Tibial nerve (tissue), 4 donors: Measurements from ENCODE around the gene SEMA3G. TPM values are rescaled to one million over a fixed set of nuclear protein-coding genes. Genes with fewer than 3 reads are reported as not detected.
A peak's percentile ranks its signal among the peaks of the same experiment; 100 is the strongest.

Source experiments
- DNase-seq, 2 donors: peaks; one replicate each; pipeline ENCODE4 v3.0.0-alpha.2; 2019; ENCODE audit warnings: low spot score in 2 of 2
- H3K27ac ChIP-seq, 4 donors: fragments of 200-600 bp; sonication (generic) in 3 of 4; one replicate each; pipeline ENCODE4 v1.5.1; 2017 to 2019; ENCODE audit warnings: mild to moderate bottlenecking in 1 of 4
- H3K27me3 ChIP-seq, 2 donors: fragments of 200-600 bp; sonication (generic) in 1 of 2; one replicate each; pipeline versions ENCODE4 v1.5.1 to v1.6.0; 2017 to 2019
- H3K36me3 ChIP-seq, 3 donors: fragments of 200-600 bp; sonication (generic); one replicate each; pipeline ENCODE4 v1.5.1; 2018 to 2019
- H3K4me1 ChIP-seq, 4 donors: fragments of 200-600 bp; sonication (generic) in 3 of 4; one replicate each; pipeline ENCODE4 v1.5.1; 2017 to 2019
- H3K4me3 ChIP-seq, 4 donors: fragments of 200-600 bp; sonication (generic) in 3 of 4; one replicate each; pipeline ENCODE4 v1.5.1; 2017 to 2019; ENCODE audit warnings: mild to moderate bottlenecking in 1 of 4, moderate library complexity in 1 of 4
- H3K9me3 ChIP-seq, 4 donors: fragments of 200-600 bp; sonication (generic) in 3 of 4; one replicate each; pipeline ENCODE4 v1.5.1; 2017 to 2019
- EP300 ChIP-seq, 2 donors: sonication (generic); formaldehyde crosslinking; IDR thresholded peaks; one replicate each; pipeline ENCODE4 v1.6.1; 2017; ENCODE audit warnings: antibody characterized with exemption in 2 of 2, mild to moderate bottlenecking in 1 of 2
- POLR2A ChIP-seq, 2 donors: fragments of 450-650 bp; IDR thresholded peaks; one replicate each; pipeline ENCODE4 v1.6.1; 2017; ENCODE audit warnings: antibody characterized with exemption in 2 of 2, mild to moderate bottlenecking in 2 of 2, moderate library complexity in 2 of 2
- WGBS, 2 donors: methylation state at CpG; one replicate each; pipeline ENCODE4 v1.1.5; 2018; 5-methylcytosine and 5-hydroxymethylcytosine counted together
- total RNA-seq, 4 donors: library from RNA; depleted of rRNA; stranded (reverse); fragments of >200 nt; gene quantifications; one replicate each; pipeline ENCODE4 v1.1.0, GENCODE V29; 2016
- TF ChIP-seq, protein P1 (sequence below), 5 experiments: fragments of 200-600 bp in 3 of 5; fragments of 450-650 bp in 2 of 5; sonication (generic) in 3 of 5; IDR thresholded peaks; one replicate each; pipeline ENCODE4 v1.5.1; 2016 to 2019; ENCODE audit warnings: antibody characterized with exemption in 5 of 5, mild to moderate bottlenecking in 3 of 5, moderate library complexity in 2 of 5

SEMA3G gene
- total RNA-seq, 4 donors from 2014 or later = 11.5 to 67.5 (median 32.7) TPM

DNA sequence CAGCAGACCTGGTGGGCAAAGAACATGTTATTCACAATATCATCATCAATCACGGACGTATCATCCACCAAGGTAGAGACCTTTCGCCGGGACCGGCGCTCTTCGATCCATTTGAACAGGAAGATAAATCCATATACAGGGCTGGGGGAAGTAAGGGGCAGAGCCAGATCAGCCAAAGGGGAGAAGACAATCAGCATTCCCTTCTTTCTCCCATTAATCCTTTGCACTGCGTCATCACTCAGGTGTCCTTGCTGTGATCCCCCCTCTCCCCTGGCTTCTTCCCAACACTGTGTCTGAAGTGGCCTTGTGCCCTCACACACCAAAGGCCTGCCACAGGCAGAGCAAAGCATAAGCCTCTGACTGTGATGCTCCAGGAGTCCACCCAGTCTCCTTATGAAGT, 36.4 kb downstream of the SEMA3G start:
- peak overlapping the region in 1 of 4 donors; percentile 98 for H3K4me3 ChIP-seq
- H3K27ac ChIP-seq = no peak overlapping the region
- DNase-seq = no peak
- TF ChIP-seq POLR2A (IDR thresholded peaks at IDR 0.05) = no peak
- no peak for TF ChIP-seq EP300 (IDR thresholded peaks at IDR 0.05)
- TF ChIP-seq, protein P1, sequence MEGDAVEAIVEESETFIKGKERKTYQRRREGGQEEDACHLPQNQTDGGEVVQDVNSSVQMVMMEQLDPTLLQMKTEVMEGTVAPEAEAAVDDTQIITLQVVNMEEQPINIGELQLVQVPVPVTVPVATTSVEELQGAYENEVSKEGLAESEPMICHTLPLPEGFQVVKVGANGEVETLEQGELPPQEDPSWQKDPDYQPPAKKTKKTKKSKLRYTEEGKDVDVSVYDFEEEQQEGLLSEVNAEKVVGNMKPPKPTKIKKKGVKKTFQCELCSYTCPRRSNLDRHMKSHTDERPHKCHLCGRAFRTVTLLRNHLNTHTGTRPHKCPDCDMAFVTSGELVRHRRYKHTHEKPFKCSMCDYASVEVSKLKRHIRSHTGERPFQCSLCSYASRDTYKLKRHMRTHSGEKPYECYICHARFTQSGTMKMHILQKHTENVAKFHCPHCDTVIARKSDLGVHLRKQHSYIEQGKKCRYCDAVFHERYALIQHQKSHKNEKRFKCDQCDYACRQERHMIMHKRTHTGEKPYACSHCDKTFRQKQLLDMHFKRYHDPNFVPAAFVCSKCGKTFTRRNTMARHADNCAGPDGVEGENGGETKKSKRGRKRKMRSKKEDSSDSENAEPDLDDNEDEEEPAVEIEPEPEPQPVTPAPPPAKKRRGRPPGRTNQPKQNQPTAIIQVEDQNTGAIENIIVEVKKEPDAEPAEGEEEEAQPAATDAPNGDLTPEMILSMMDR (IDR thresholded peaks at IDR 0.05) = no peak
- 92% methylated on average over 8 of the region's 8 CpGs for WGBS, 2 donors
- peaks cover 0 to 62% (median 34%) of the 10 kb centered on the region in 4 donors for H3K4me1 ChIP-seq
- no peaks in the 10 kb centered on the region for H3K9me3 ChIP-seq
- no peaks in the 10 kb centered on the region for H3K27me3 ChIP-seq
- H3K36me3 ChIP-seq = peaks cover 0 to 52% (median 28%) of the 10 kb centered on the region in 3 donors

DNA sequence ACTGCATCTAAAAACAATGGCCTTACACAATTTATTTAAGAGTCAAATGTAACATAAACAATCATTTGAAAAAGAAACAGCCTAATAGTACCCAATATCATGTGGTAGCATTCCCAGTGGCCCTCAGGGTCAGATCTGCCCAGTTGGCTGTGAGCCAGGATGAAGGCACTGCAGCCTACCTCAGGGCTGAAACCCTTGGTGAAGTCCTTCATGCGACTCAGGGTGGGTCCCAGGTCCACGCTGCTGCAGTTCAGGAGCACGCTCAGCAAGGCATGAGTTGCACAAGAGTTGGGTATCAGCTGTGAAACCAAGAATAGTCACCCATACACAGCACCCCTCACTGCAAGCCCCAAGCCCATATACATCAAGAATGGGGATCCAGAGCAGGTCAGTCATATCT, 37.1 kb downstream of the SEMA3G start:
- H3K4me1 ChIP-seq = peaks cover 0 to 55% (median 34%) of the 10 kb centered on the region in 4 donors
- H3K27ac ChIP-seq = no peak overlapping the region
- no peak for TF ChIP-seq EP300 (IDR thresholded peaks at IDR 0.05)
- TF ChIP-seq, protein P1 (IDR thresholded peaks at IDR 0.05) = no peak
- no peak for TF ChIP-seq POLR2A (IDR thresholded peaks at IDR 0.05)
- no peaks in the 10 kb centered on the region for H3K9me3 ChIP-seq
- WGBS, 2 donors = 87 to 94% methylated on average over 2 to 3 of the region's 3 CpGs
- DNase-seq = no peak
- no peaks in the 10 kb centered on the region for H3K27me3 ChIP-seq
- no peak overlapping the region for H3K4me3 ChIP-seq
- peaks cover 0 to 59% (median 35%) of the 10 kb centered on the region in 3 donors for H3K36me3 ChIP-seq

DNA sequence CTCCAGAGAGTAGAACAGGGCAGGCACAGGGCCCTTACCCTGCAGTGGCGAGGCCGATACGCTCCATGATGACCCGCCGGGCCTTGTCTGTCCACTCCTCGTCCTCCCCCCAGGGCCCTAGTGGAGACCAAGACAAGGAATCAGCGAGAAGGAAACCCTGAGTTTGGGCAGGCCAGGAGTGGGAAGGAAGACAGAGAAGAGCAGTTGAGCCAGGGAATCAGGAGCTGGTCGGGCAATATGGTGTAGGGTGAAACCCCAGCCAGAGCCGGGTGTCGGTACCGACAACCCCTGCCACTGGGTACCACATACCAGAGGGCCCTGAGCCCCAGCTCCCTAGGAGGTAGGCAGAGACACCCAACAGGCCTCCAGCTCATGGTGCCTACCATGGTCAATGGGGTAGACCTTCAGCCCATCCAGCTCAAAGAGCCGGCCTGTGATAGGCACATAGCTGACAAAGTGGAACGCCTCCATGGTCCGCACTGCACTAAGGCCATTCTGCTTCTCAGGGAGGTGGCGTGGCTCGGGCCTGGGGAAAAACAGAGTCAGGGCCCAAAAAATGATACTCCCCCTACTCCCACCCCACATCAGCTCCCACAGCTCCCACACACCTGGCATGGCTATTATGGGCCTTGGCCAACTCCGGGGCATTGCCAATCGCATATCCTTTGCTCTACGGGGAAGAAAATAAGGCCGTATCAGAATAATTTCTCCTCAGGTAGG, 38.0 kb downstream of the SEMA3G start:
- Histone ChIP-seq H3K27ac (no peak overlapping the region), H3K36me3 (peaks cover 0 to 67% (median 36%) of the 10 kb centered on the region in 3 donors)
- DNase-seq = no peak

GRCh38 chr3:52406231-52406661, 38.7 kb downstream of the SEMA3G start:
- H3K27ac ChIP-seq = no peak overlapping the region
- 91 to 92% methylated on average over 10 to 11 of the region's 11 CpGs for whole genome bisulfite sequencing, 2 donors
- TF ChIP-seq, protein P1 (IDR thresholded peaks at IDR 0.05) = no peak
- TF ChIP-seq EP300 (IDR thresholded peaks at IDR 0.05) (no peak), POLR2A (IDR thresholded peaks at IDR 0.05) (no peak)
- H3K36me3 ChIP-seq = peaks cover 0 to 74% (median 36%) of the 10 kb centered on the region in 3 donors
- DNase-seq = no peak
- H3K27me3 ChIP-seq = no peaks in the 10 kb centered on the region
- no peak overlapping the region for H3K4me3 ChIP-seq
- H3K4me1 ChIP-seq = peaks cover 0 to 40% (median 20%) of the 10 kb centered on the region in 4 donors
- no peaks in the 10 kb centered on the region for H3K9me3 ChIP-seq

More for the DNA sequence above, 38.0 kb downstream of the SEMA3G start:
- TF ChIP-seq EP300 (IDR thresholded peaks at IDR 0.05) (no peak), POLR2A (IDR thresholded peaks at IDR 0.05) (no peak)
- TF ChIP-seq, protein P1 (IDR thresholded peaks at IDR 0.05) = no peak
- no peak overlapping the region for H3K4me3 ChIP-seq
- 94% methylated on average over 20 of the region's 20 CpGs for WGBS, 2 donors
- peaks cover 0 to 47% (median 27%) of the 10 kb centered on the region in 4 donors for H3K4me1 ChIP-seq
- no peaks in the 10 kb centered on the region for H3K27me3 ChIP-seq
- H3K9me3 ChIP-seq = no peaks in the 10 kb centered on the region

DNA sequence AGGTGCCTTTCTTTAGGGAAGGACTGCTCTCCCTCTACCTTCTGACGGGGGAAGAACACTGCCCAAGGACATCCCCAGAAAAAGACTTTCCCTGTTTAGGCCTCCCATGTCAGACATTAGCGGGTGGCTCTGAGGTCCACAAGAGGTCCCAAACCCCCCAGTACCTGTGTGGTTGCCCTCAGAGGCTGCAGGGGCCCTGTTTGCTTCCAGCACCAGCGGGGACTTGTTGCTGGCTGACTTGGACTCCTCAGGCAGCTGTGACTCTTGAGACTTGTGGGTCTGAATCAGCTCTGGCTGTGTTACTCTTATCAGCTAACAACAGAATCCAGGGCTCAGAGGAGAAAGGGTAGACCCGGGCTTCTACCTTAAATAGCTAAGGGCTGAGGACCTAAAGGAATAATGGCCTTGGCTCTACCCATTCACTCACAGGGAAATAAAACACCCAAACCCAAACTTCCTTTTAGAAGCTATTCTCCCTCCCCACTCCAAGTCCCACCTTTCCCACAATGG, 39.2 kb downstream of the SEMA3G start:
- no peak overlapping the region for H3K4me3 ChIP-seq
- DNase-seq = no peak
- no peaks in the 10 kb centered on the region for H3K9me3 ChIP-seq
- TF ChIP-seq POLR2A (IDR thresholded peaks at IDR 0.05) (no peak), EP300 (IDR thresholded peaks at IDR 0.05) (no peak)
- TF ChIP-seq, protein P1 (IDR thresholded peaks at IDR 0.05) = no peak
- H3K4me1 ChIP-seq = peaks cover 0 to 37% (median 16%) of the 10 kb centered on the region in 4 donors
- H3K36me3 ChIP-seq = peaks cover 0 to 80% (median 36%) of the 10 kb centered on the region in 3 donors
- 92 to 95% methylated on average over 4 of the region's 4 CpGs for WGBS, 2 donors
- H3K27me3 ChIP-seq = no peaks in the 10 kb centered on the region
- no peak overlapping the region for H3K27ac ChIP-seq
